DND-41 (cell line): Measurements from ENCODE around the gene HMG20A.

Experiments used
- ATAC-seq: fragments of 200-7000 bp; cut with Tn5 transposase; 3 replicates; pipeline ENCODE4 v1.9.1; 2021; ENCODE audit warnings: low read depth; ENCODE audit not compliant: insufficient read depth
- DNase-seq: peaks from one replicate; pipeline ENCODE4 v3.0.0-alpha.2; 2020
- H2AFZ ChIP-seq: 2 replicates; pipeline ENCODE4 v1.6.0; 2012; ENCODE audit warnings: low read depth, low read length
- H3K27ac ChIP-seq: 2 replicates; pipeline ENCODE4 v1.5.1; 2012; ENCODE audit warnings: low read length, inconsistent platforms
- H3K27me3 ChIP-seq: fragments of 200-600 bp; sonication (generic); 2 replicates; pipeline ENCODE4 v1.6.0; 2012; ENCODE audit warnings: low read length, mild to moderate bottlenecking, inconsistent platforms; ENCODE audit not compliant: insufficient read depth, poor library complexity
- H3K36me3 ChIP-seq: 2 replicates; pipeline ENCODE4 v1.5.1; 2012; ENCODE audit warnings: low read length, inconsistent platforms; ENCODE audit not compliant: insufficient read depth
- H3K4me1 ChIP-seq: 2 replicates; pipeline ENCODE4 v1.5.1; 2012; ENCODE audit warnings: mild to moderate bottlenecking, low read length; ENCODE audit not compliant: insufficient read depth
- H3K4me2 ChIP-seq: 2 replicates; pipeline ENCODE4 v1.6.0; 2012; ENCODE audit warnings: mild to moderate bottlenecking, moderate library complexity, low read length, inconsistent platforms; ENCODE audit not compliant: insufficient read depth
- H3K4me3 ChIP-seq, 2 experiments: fragments of 200-600 bp in 1 of 2; shearing (Covaris generic) in 1 of 2; 2 replicates each; pipeline ENCODE4 v1.5.1; 2012 to 2016; ENCODE audit warnings: inconsistent platforms in 2 of 2, low read length in 2 of 2, mild to moderate bottlenecking in 2 of 2, low read depth in 1 of 2, moderate library complexity in 1 of 2
- H3K79me2 ChIP-seq: 2 replicates; pipeline ENCODE4 v1.6.0; 2012; ENCODE audit warnings: low read length, inconsistent platforms; ENCODE audit not compliant: insufficient read depth
- H3K9ac ChIP-seq: 2 replicates; pipeline ENCODE4 v1.6.0; 2012; ENCODE audit warnings: low read depth, mild to moderate bottlenecking, inconsistent platforms, low read length, moderate library complexity
- H3K9me3 ChIP-seq: 2 replicates; pipeline ENCODE4 v1.5.1; 2012; ENCODE audit warnings: low read length, moderate library complexity, mild to moderate bottlenecking, inconsistent platforms; ENCODE audit not compliant: insufficient read depth, severe bottlenecking
- H4K20me1 ChIP-seq: 2 replicates; pipeline ENCODE4 v1.6.0; 2012; ENCODE audit warnings: low read length; ENCODE audit not compliant: insufficient read depth
- CTCF ChIP-seq: IDR thresholded peaks from 2 replicates; pipeline ENCODE4 v1.5.1; 2012; ENCODE audit warnings: borderline replicate concordance, low read length, moderate library complexity, mild to moderate bottlenecking; ENCODE audit not compliant: poor library complexity, severe bottlenecking; ENCODE audit errors: extremely low read depth
- EZH2 ChIP-seq: IDR thresholded peaks from 3 replicates; pipeline ENCODE4 v1.6.1; 2012; ENCODE audit warnings: borderline replicate concordance, low read depth, mild to moderate bottlenecking, moderate library complexity, low read length, inconsistent platforms; ENCODE audit not compliant: severe bottlenecking

The HMG20A gene

GRCh38 chr15:77502379-77503095 is 81.8 kb downstream of the HMG20A start:
- H3K9ac ChIP-seq: no peak overlapping the region
- H3K79me2 ChIP-seq: no peaks in the 10 kb centered on the region
- 0 out of 2 replicates have a peak, but pooled peaks cover 3% of the 10 kb centered on the region for H3K4me1 ChIP-seq
- H4K20me1 ChIP-seq: no peaks in the 10 kb centered on the region
- ATAC-seq: no peak
- H3K4me3 ChIP-seq: no peak overlapping the region
- no peaks in the 10 kb centered on the region for H3K27me3 ChIP-seq
- H3K4me2 ChIP-seq: no peak overlapping the region
- no peak overlapping the region for H2AFZ ChIP-seq
- H3K36me3 ChIP-seq: no peaks in the 10 kb centered on the region
- TF ChIP-seq CTCF (no peak), EZH2 (no peak)
- no peak for DNase-seq
- H3K9me3 ChIP-seq: no peaks in the 10 kb centered on the region
- H3K27ac ChIP-seq: no peak overlapping the region

GRCh38 chr15:77503240-77503639 is 82.6 kb downstream of the HMG20A start:
- Histone ChIP-seq H3K4me2 (no peak overlapping the region), H3K4me3 (no peak overlapping the region), H3K4me1 (0 out of 2 replicates have a peak, but pooled peaks cover 3% of the 10 kb centered on the region), H3K27me3 (no peaks in the 10 kb centered on the region), H3K9ac (no peak overlapping the region), H3K27ac (no peak overlapping the region), H4K20me1 (no peaks in the 10 kb centered on the region), H3K36me3 (no peaks in the 10 kb centered on the region), H3K9me3 (no peaks in the 10 kb centered on the region), H2AFZ (no peak overlapping the region), H3K79me2 (no peaks in the 10 kb centered on the region)
- ATAC-seq (no peak), DNase-seq (no peak)
- no peak for TF ChIP-seq CTCF
- no peak for TF ChIP-seq EZH2

GRCh38 chr15:77503764-77504163 is 83.1 kb downstream of the HMG20A start:
- TF ChIP-seq EZH2: no peak
- TF ChIP-seq CTCF: no peak
- Histone ChIP-seq H4K20me1 (no peaks in the 10 kb centered on the region), H3K36me3 (no peaks in the 10 kb centered on the region), H3K27ac (no peak overlapping the region), H2AFZ (no peak overlapping the region), H3K9ac (no peak overlapping the region), H3K4me2 (no peak overlapping the region), H3K9me3 (no peaks in the 10 kb centered on the region), H3K27me3 (no peaks in the 10 kb centered on the region), H3K4me1 (0 out of 2 replicates have a peak, but pooled peaks cover 3% of the 10 kb centered on the region), H3K4me3 (no peak overlapping the region), H3K79me2 (no peaks in the 10 kb centered on the region)
- ATAC-seq (no peak), DNase-seq (no peak)

- TF ChIP-seq EZH2: no peak
- no peak for TF ChIP-seq CTCF
- 0 out of 2 replicates have a peak, but pooled peaks cover 3% of the 10 kb centered on the region for H3K4me1 ChIP-seq
Measured at GRCh38 chr15:77504306-77504705, 83.6 kb downstream of the HMG20A start.

More at GRCh38 chr15:77504306-77504705, 83.6 kb downstream of the HMG20A start:
- Histone ChIP-seq H3K27ac (no peak overlapping the region), H3K9ac (no peak overlapping the region), H4K20me1 (no peaks in the 10 kb centered on the region), H3K27me3 (no peaks in the 10 kb centered on the region), H3K4me3 (no peak overlapping the region), H3K79me2 (no peaks in the 10 kb centered on the region), H3K36me3 (no peaks in the 10 kb centered on the region), H2AFZ (no peak overlapping the region), H3K4me2 (no peak overlapping the region), H3K9me3 (no peaks in the 10 kb centered on the region)
- DNase-seq (no peak), ATAC-seq (no peak)
